PFSK-1 (cell line): ENCODE results near the gene SHISAL1.

Experiments
- FOXP2 ChIP-seq: optimal IDR thresholded peaks from 2 replicates; pipeline ENCODE3; 2011; ENCODE audit warnings: borderline replicate concordance, control low read depth, inconsistent platforms; ENCODE audit not compliant: insufficient read depth; ENCODE audit errors: extremely low read length, extremely low read depth
- POLR2AphosphoS5 ChIP-seq: IDR thresholded peaks from 2 replicates; pipeline ENCODE4 v1.6.1; 2012; ENCODE audit warnings: low read depth, mild to moderate bottlenecking, control low read depth, low read length, moderate library complexity
- REST ChIP-seq, 2 experiments: IDR thresholded peaks; 2 replicates each; pipeline versions ENCODE4 v1.6.1 to v1.8.0; 2011 to 2012; ENCODE audit warnings: low read depth in 2 of 2, low read length in 2 of 2, control low read depth in 1 of 2, inconsistent platforms in 1 of 2, mild to moderate bottlenecking in 1 of 2, moderate library complexity in 1 of 2; ENCODE audit not compliant: insufficient read depth in 1 of 2
- SIN3A ChIP-seq: IDR thresholded peaks from 2 replicates; pipeline ENCODE4 v1.6.1; 2012; ENCODE audit warnings: mild to moderate bottlenecking, low read length, moderate library complexity, borderline replicate concordance; ENCODE audit not compliant: insufficient read depth
- TAF1 ChIP-seq: IDR thresholded peaks from 2 replicates; pipeline ENCODE4 v1.6.1; 2012; ENCODE audit warnings: low read length, control low read depth, borderline replicate concordance; ENCODE audit not compliant: insufficient read depth

Gene SHISAL1

GRCh38 chr22:44276041-44276440, 36.7 kb downstream of the SHISAL1 start:
- no peak for TF ChIP-seq POLR2AphosphoS5
- TF ChIP-seq REST (IDR thresholded peaks at IDR 0.05; ENCODE audit: insufficient read depth in 1 of 2, low read depth in 2 of 2, low read length in 2 of 2): no peak
- TF ChIP-seq TAF1: no peak
- no peak for TF ChIP-seq FOXP2
- TF ChIP-seq SIN3A: no peak

GRCh38 chr22:44275631-44275995, 37.1 kb downstream of the SHISAL1 start:
- TF ChIP-seq REST (IDR thresholded peaks at IDR 0.05; ENCODE audit: insufficient read depth in 1 of 2, low read depth in 2 of 2, low read length in 2 of 2) (no peak), SIN3A (no peak), FOXP2 (no peak), POLR2AphosphoS5 (no peak), TAF1 (no peak)

GRCh38 chr22:44274918-44275630, 37.7 kb downstream of the SHISAL1 start:
- TF ChIP-seq REST (IDR thresholded peaks at IDR 0.05; ENCODE audit: insufficient read depth in 1 of 2, low read depth in 2 of 2, low read length in 2 of 2) (no peak), POLR2AphosphoS5 (no peak), TAF1 (no peak), FOXP2 (no peak), SIN3A (no peak)

GRCh38 chr22:44273175-44273574, 39.6 kb downstream of the SHISAL1 start:
- no peak for TF ChIP-seq TAF1
- no peak for TF ChIP-seq SIN3A
- TF ChIP-seq REST (IDR thresholded peaks at IDR 0.05; ENCODE audit: insufficient read depth in 1 of 2, low read depth in 2 of 2, low read length in 2 of 2): no peak
- no peak for TF ChIP-seq POLR2AphosphoS5
- TF ChIP-seq FOXP2: no peak

- TF ChIP-seq SIN3A: no peak
- TF ChIP-seq POLR2AphosphoS5: no peak
Observed at GRCh38 chr22:44272401-44272771, 40.4 kb downstream of the SHISAL1 start.
